Nucleus accumbens (tissue), 56 donors: ENCODE measurements around the gene PLCH2.

Experiments used
- DNase-seq, 56 donors: peaks; one replicate each; lab custom pipeline; 2025; lab: John Stamatoyannopoulos, UW

Gene PLCH2

DNA sequence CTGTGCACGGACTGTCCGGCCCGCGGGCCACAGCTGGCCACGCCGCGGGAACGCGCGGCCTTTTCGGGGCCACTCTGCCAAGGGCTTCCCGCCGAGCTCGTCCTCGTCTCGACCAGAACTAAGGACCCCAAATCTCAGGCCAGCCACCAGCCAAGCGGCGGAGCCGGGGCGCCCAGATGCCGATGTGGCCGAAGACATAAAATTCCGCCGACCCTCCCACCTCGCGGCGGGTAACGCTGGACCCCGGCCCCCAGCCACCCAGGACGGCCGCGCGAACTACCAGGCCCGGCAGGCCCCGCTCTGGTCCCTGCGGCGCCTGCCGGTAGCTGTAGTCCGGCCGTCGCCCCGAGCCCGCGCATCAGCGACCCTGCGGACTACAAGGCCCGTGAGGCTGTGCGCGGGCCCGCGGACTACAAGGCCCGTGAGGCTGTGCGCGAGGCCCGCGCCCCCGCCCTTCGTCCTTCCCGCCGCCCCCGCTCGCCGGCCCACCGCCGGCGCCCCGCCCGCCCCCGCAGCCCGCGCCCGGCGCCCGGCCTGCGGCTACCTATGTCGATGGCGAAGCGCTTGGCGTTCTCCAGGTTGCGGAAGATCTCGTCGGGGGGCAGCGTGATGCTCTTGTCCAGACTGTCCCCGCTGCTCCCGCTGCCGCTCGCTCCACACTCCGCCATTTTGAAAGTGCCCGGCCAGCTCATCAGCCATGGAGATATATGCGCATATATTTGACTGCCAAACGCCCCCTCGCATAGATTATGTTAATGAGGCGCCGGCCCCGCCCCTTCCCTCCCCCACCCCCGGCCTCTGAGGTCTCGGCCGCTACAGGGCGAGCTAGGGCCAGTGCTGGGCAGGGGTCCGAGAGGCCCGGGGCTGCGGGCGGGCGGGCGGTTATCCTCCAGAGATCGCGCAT, 50.1 kb downstream of the PLCH2 start, which contains the start of gene PANK4:
Gene PANK4 (minus strand): TSS at position 677 of the 904 bp plus-strand sequence. CDS start 9 bp downstream, at position 668.
- peak; percentile 45 to 98 (median 90) for DNase-seq

- DNase-seq = peak in 51 of 56 donors; percentile 22 to 88 (median 71)
Measured at GRCh38 chr1:2526824-2527555, 50.9 kb downstream of the PLCH2 start.

DNA sequence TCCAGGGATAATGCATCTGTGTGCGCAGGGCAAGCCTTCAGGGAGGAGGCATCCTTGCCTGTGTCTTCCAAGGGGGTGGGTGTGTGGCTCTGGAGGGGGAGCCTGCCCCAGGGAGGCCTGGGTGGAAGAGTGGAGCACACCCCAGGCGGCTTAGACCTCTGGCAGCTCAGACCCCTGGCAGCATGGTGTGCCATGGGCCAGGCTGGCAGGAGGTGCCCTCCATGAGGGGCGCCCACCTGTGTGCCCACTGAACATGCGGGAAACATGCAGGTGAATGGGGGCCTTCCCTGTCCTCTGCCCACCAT, 51.4 kb downstream of the PLCH2 start:
- peak in 2 of 56 donors; percentile 45 to 59 for DNase-seq

- peak in 41 of 56 donors; percentile 4 to 78 (median 55) for DNase-seq
Measured at GRCh38 chr1:2528016-2528415, 51.9 kb downstream of the PLCH2 start.

- peak in 18 of 56 donors; percentile 22 to 74 (median 53) for DNase-seq
Measured at GRCh38 chr1:2528611-2528965, 52.5 kb downstream of the PLCH2 start.

- peak in 10 of 56 donors; percentile 32 to 65 (median 53) for DNase-seq
Measured at GRCh38 chr1:2528966-2529783, 53.1 kb downstream of the PLCH2 start.

- DNase-seq = peak in 38 of 56 donors; percentile 21 to 88 (median 56)
Measured at GRCh38 chr1:2529784-2530512, 53.9 kb downstream of the PLCH2 start, which contains the start of gene HES5. HES5 (minus strand) TSS chr1:2530263; CDS start chr1:2530164, 99 bp downstream.

GRCh38 chr1:2530513-2531361, 54.6 kb downstream of the PLCH2 start:
- peak in 38 of 56 donors; percentile 5 to 79 (median 44) for DNase-seq

DNA sequence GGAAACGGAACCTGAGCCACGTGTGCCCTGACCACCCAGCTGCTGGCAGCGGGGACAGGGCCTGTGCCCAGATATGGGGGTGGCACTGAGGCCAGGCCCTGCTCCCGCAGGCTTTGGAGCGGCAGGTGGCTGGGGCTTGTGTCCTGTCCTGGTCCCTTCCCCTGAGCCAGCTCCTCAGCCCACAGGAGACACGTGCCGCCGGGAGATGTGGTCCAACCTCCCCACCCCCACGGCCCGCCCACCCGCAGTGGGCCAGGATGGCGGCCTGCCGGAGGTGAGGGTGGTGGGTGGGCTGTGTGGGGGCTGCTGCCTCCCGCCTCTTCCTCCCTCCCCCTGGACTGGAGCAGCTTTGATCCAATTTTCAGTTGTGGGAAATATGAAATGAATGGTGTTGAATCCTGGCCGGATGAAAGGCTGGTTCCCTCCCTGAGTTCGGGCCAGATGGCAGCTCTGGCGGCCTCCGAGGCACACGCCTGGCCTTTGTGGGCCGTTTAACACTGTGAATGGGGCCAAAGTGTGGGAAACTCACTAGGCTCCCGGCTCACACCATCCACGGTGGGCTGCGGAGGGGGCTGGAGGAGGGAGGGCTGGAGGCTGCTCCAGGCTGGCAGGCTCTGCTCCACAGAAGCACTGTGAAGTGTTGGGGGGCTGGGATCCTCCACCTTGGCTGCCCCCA, 56.5 kb downstream of the PLCH2 start:
- DNase-seq = peak in 30 of 56 donors; percentile 29 to 80 (median 56)

DNA sequence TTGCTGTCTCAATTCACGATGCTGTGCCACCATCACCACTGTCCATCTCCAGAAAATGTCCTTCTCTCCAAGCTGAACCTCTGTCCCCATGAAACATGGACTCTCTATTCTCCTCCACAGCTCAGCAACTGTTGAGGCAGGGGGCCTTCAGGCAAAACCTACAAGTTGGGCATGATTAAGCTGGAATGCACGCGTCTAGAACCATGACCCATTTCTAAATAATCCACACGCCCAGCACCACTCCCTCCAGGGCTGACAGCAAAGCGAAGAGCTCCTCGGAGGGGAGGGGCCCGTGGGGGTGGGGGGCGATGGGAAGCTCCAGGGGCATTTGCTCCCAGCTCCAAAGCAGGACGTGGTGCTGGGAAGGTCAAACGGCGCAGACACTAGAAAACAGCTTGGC, 57.3 kb downstream of the PLCH2 start:
- DNase-seq = no peak

- DNase-seq = no peak
Measured at GRCh38 chr1:2534315-2534686, 58.2 kb downstream of the PLCH2 start.

DNA sequence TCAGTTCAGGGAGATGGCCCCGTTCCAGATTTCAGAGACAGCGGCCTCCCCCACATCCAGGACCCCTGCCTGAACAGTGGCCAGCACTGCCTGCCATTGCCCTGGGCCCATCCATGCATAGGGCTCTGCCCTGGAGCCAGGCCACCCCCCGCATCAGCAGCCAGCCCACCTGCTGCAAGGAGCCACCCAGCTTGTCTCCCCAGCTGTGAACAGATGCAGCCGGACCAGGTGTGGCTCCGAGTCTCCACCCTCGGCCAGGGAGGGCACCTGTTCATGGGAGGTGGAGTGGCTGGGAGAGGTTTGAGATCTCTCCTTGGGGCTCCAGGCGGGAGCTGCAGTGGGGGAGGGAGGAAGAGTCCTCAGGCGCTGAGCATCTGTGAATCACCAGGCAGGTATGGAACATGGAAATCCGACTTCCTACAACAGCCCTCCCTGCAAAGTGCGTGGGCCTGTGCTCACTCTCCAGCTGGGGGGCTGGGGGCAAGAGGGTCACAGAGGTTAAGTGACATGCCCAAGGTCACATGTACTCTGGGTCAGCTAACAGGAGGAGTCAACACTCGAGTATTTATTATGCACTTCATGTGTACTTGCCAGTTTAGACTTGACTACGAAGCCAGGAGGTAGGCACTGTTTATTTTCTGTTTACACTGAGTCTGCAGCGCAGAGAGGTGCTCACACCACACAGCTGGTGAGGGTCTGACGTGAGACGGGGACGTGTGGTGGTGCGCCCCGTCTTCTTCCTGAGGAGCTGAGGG, 58.8 kb downstream of the PLCH2 start:
- peak in 14 of 56 donors; percentile 13 to 58 (median 29) for DNase-seq

DNA sequence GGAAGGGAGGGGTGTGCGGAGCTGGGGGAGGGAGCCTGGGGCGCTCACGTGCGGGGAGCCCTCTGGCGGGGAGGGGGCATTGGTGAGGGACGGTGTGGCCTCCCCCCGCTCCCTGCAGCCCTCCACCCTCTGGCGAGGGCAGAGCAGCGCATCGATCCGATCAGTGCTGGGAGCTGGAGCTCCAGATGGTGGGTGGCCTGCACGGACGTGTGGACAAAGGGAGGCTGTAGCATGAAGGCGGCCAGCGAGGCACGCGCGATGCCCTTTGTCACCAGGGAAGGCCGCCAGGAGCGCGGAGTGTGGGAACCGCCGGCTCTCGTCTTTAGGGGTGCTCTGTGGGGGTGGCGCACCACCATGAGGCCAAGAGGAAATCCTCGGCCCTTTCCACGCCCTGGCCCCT, 59.4 kb downstream of the PLCH2 start:
- no peak for DNase-seq

DNA sequence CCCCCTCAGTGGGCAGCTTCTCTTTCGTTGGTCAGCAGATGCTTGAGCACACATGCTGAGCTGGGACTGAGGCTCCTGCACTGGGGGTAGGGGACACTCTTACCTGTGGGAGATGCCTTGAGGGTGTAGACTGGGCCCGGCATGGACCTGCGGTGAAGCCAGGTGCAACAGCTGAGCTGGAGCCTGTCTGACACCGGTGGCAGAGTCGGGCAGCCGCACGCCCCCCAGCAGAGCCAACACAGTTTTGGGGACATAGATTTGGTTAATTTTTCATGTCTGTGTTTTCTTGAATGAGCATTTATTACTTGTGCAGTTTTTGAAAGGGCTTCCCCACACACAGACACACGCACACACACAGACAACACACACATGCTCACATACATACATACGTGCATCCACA, 59.9 kb downstream of the PLCH2 start:
- no peak for DNase-seq

- no peak for DNase-seq
Measured at GRCh38 chr1:2537784-2538115, 61.7 kb downstream of the PLCH2 start.

DNA sequence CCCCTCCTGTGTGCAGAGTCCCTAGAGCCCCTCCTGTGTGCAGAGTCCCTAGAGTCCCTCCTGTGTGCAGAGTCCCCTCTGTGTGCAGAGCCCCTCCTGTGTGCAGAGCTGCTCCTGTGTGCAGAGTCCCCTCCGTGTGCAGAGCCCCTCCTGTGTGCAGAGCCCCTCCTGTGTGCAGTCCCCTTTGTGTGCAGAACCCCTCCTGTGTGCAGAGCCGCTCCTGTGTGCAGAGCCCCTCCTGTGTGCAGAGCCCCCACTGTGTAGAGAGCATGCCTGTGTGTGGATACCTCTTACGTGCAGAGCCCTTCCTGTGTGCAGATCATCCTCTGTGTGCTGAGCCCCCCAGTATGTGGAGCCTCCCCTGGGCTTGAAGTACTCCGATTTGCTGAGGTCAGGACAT, 62.3 kb downstream of the PLCH2 start:
- DNase-seq = no peak

DNA sequence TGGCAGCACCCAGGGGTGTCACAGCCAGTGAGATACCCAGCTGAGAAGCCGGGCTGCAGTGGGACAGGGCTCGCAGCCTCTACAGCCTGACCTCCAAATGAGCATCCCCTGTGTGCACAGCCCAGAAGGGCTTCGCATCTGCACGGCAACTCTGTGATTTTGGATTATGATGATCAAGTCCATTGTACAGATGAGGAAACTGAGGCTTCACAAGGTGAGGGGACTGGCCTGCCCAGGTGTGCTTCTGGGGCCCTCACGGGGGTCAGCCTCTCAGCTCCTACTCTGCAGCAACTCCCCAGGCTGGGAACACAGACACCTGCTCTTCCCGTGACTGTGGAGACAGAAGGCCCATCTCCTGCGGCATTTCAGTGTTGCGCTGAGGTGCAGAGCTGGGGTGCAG, 62.8 kb downstream of the PLCH2 start:
- DNase-seq = no peak
